Effector CD4-positive, alpha-beta T cell (primary cell): Measurements from ENCODE around the gene SERPINB4.

Experiments used
- DNase-seq: peaks from one replicate; pipeline ENCODE4 v3.0.0-alpha.2; 2020

SERPINB4 gene

DNA sequence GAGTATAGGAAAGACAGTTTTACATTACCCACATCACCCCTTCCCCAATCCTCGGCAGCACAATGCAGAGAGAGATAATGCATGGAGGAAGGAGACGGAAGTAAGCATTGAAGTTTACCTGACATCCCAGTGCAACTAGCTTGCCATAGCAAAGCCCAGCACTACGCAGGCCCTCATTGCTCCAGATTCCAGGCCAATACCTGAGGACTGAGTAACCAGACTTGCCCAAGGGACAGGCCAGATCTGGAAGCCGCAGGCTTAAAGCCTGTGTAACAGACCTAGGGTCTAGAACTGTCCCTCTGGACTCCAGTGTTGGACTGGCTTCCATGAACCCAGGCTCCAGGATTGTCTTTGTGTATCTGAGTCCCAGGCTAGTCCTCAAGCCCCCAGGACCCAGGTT is 17.6 kb downstream of the SERPINB4 start:
- DNase-seq = no peak

DNA sequence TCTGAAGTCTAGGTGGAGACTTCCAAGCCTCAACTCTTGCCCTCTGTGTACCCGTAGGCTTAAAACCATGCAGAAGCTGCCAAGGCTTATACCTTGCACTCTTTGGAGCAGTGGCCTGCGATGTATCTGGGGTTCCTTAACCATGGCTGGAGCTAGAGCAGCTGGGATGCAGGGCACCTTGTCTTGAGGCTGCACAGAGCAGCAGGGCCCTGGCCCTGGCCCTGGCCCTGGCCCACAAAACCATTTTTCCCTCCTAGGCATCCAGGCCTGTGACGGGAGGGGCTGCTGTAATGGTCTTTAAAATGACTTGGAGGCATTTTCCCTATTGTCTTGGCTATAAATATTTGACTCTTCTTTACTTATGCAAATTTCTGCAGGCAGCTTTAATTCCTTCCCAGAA is 19.2 kb downstream of the SERPINB4 start:
- DNase-seq = no peak

DNA sequence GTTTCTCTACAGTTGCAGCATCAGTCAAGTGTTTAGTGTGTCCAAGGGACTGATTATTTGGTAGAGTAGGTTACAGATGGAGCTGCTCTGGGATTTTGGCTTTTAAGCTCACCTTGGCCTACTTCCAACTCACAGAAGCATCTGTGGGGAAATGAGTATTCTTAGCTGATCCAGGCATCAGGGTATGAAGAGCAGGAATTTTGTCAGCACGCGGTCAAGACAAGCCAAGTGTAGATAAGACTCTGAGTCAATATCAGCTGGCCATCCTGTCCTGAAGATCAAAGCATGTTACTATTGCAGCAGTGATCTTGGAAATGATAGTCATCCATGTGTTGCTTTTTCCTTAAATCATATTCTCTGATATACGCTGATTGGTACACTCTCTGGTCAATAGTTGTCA is 24.4 kb downstream of the SERPINB4 start:
- DNase-seq = no peak

DNA sequence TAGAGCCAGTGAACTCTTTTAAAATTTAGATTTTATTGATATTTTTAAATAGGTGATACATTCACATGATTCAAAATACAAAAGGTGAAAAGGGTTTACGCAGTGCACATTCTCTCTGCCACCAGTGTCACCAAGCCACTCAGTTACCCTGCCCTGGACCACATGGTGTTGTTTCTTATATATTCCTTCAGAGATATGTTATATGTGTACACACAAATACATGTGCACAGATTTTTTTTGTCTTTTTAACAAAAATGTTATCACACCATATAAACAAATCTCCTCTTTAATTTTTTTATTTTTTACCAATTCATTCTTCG is 26.2 kb downstream of the SERPINB4 start:
- DNase-seq = no peak

DNA sequence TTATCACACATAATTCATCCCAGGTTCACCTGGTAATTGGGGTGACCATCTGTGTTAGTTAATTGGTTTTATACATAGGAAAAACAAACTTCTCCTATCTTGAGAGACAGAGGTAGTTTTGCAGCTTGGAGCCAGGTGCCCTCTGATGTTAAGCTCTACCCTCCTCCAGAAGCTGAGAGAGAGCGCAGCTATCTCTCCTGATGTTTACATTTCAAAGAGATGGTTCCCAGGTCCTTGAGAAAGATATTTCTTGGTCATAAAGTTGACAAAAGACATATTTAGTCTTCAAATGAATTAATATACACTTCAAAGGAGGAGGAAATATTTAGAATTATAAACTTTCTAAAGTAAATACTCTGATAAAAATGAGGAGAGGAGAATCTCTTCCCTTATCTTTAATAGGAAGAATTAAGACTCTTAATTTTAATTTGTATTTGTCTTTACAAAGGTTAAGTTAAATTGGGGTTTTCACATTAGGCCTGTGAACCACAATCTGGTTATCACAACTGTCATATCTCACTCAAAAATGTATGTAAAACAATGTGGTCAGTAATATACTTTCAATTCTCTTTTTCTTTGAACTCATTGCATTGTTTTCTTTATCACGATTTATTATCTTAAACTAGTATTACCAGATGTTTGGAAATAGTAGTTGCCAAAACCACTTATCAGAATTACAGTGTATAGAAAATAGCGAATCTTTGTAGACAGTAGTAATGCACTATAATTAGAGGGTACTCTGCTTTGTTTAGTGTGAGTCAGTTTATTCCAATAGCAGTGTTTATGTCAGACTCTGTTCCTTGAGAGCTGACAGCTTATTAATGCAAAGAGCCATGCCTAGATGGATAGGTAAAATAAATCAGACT is 26.8 kb downstream of the SERPINB4 start:
- no peak for DNase-seq

DNA sequence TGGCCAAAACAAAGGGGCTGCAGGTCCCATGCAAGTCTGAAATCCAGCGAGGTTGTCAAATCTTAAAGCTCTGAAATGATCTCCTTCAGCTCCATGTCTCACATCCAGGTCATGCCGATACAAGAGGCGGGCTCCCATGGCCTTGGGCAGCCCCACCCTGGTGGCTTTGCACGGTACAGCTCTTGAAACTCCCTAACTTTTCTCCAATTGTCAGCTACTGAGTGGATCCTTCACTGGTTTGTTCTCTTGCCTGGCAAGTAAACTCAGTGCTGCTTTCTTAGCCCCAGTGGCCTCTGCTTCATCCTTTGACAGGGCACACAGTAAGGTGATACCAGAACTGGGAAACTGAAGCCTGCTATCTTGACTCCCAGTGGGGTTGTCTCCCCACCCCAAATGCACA is 30.6 kb downstream of the SERPINB4 start:
- DNase-seq = no peak

DNA sequence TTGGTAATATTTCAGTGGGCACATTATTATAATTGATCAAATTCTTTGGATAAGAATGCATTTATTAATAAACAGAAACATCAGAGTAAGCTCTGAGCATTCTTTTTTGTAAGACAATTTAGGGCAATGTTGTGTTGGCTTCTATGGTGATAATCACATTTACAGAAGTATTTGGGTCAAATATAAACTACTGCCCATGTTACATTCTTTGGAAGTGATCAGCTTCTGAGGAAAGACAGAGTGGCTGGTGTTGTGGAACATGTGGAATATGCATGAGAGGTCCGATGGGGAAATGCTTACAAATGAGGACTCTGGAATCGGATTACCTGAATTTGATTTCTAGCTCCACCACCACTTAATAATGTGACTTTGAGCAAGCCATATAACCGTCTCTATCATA is 37.5 kb downstream of the SERPINB4 start:
- DNase-seq = no peak

DNA sequence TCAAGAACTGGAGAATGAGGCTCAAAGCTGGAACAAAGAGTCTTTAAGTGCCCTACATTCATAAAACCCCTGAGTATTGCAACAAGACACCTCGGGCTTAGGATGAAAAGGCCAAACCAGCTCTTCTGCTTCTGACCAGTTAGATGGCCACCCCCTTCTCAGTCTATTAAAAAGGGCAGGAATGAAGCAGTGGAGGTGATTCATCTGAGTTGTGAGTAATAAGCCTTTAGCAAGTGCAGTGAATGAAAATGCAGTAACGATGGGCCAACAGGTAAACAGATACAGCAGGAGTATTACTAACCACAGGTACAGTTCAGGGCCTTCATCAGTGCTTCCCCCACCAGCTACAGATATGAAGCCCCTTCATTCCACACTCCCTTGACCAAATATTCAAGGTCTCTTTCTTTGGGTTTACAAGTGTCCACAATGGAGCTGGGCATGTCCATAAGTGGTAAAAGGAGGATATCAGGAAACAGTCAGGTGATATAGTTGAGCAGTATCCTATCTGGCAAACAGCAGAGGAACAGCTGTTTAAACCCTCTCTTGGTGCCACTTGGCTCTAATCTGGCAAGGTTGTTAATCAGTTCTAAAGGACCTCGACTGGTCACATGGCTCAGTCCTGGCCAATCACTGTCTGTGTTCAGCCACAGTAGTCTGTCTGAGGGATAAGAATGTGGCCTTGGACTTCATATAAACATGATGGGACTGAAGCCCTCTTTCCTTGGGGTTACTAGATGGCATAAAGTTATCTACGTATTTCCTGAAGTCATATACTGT is 39.1 kb downstream of the SERPINB4 start:
- DNase-seq = no peak

DNA sequence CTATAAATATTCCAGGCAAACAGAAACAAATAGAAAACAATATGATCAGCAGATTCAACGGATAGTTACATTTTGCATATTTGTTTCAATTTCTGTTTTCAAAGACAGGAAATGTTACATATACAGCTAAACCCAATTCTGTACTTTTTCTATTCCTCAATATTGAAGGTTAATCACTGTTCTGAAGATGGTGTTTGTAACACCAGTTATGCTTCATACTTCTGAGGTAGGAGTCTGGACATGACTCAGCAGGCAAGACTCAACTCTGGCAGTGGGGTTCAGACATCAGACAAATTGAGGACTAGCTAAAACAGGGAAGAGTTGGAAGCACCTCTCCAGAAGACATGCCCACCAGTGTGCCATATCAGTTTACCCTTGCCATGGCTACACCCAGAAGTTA is 40.3 kb downstream of the SERPINB4 start:
- DNase-seq = no peak

DNA sequence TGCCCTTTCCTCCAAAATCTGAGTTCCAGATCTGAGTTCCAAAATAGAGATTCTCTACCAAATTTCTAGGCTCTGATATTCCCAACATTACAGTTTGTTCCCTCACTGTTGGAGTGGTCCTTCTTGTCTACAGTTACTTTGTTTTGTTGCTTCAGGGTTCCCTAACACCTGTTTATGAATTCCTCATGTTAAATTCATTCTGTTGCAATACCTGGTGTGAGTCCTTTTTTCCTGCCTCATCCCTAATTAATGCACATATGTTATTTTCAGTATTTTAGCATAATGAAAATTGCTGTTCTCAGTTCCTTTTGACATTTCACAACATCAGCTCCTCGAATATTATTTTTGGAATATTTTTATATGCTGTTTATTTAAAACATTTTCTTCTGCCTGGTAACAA is 40.7 kb downstream of the SERPINB4 start:
- DNase-seq = no peak

DNA sequence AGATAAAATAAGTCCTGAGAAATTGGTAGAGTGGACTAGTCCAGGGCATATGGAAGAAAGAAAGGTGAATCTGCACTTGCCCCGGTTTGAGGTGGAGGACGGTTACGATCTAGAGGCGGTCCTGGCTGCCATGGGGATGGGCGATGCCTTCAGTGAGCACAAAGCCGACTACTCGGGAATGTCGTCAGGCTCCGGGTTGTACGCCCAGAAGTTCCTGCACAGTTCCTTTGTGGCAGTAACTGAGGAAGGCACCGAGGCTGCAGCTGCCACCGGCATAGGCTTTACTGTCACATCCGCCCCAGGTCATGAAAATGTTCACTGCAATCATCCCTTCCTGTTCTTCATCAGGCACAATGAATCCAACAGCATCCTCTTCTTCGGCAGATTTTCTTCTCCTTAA is 47.1 kb downstream of the SERPINB4 start:
- DNase-seq = no peak

DNA sequence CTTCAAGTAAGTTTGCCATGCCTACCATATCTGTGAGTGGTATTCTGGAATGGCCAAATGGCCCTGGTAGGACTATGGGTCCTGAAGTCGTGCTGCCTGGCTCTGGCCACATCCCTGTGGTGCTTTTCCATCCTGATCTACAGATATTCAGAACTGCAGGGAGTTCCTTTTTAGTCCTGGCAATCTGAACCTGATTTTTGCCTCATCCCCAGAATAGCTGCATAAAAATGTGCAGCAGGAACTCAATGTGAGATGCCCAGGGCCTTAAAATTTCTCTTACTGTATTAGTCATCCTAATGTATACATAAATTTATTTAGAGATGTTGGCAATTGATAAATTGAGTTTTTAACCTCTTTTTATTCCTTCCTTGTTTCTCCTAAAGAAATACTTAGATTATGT is 51.6 kb downstream of the SERPINB4 start:
- DNase-seq = no peak

DNA sequence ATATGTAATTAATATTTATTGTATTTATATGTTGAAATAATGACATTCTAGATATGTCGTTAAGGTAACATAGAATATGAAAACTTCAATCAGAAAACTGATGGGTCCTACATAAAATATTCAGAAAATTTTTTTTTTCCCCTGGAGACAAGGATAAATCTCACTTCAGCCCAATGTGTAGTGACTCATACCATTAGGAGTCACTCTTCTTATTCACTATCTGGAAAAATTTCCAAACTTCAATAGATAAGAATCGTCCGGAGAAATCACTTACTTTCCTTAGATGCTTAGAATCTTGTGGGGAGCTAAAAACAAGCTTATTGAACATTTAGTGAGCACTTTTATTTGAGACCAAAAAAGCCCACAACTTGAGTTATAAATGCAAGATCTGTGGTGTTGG is 52.3 kb downstream of the SERPINB4 start:
- DNase-seq = no peak

DNA sequence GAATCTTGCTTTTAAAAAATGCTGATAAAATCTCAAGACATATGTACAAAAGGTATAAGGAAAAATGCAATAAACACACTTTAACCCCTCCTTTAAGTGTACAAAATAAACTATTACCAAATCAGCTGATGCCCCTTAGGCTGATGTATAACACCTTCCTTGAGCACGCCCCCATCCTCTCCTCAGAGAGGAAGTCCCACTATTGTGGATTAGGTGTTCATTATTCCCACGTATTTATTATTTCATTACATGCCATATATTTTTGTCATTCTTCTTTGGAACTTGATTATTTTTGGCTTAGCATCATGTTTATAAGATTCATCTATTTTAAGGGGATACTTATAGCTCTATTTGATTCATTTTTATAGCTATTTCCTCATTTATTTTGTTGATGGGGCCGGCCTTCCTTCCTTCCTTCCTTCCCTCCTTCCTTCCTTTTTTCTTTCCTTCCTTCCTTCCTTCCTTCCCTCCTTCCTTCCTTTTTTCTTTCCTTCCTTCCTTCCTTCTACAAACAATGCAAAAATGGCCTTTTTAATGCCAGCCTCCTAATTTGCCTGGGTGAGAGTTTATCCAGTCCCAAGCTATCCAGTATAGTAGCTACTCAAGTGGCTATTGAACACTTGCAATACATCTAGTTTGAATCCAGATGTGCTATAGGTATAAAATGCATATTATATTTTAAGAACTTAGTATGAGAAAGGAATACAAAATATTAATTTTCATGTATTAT is 52.9 kb downstream of the SERPINB4 start:
- no peak for DNase-seq

DNA sequence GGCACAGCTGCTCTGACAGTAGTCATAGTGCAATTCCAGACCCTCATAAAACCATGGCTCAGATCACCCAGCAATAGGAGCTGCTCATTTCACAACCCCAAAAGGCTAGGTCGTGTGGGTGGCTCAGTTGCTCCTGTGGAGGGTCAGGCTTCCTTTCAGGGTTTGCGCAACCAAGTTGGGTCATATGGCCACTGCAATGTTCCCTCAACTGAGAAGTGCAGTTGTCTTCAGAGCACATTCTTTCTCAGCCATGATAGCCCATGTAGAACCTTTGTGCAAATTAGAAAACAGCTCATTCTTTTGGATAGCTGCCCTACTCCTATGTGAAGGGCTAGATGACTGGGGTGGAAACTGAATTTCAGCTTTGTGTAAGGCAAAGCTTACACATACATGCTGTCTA is 53.7 kb downstream of the SERPINB4 start:
- no peak for DNase-seq

DNA sequence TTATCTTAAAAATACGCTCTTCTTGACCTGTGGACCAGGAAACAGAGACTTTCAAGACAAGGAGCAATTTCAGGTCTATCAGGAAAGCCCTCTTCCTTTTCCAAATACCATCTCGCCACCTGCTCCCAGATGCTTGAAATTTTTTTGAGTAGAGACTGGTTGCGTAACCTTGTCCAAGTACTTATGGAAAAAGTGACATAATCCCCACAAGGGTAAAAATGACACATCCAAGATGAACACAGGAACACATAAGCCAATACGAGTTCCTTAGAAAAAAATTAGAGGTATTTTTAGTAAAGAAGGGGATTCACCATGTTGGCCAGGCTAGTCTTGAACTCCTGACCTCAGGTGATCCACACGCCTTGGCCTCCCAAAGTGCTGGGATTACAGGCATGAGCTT is 55.1 kb downstream of the SERPINB4 start:
- no peak for DNase-seq
